Neural progenitor cell (in vitro differentiated cells): ENCODE results near the gene TBC1D1. TPM values are rescaled to one million over a fixed set of nuclear protein-coding genes. Genes with fewer than 3 reads are reported as not detected.

Source experiments
- DNase-seq: peaks from one replicate; pipeline ENCODE4 v3.0.0-alpha.2; 2016; ENCODE audit warnings: low spot score
- H2AFZ ChIP-seq: fragments of 200-600 bp; sonication (generic); replicated peaks from 2 replicates; pipeline ENCODE4 v1.6.1; 2016; ENCODE audit warnings: antibody characterized with exemption
- H3F3A ChIP-seq: fragments of 200-600 bp; sonication (generic); 2 replicates; pipeline ENCODE4 v1.6.1; 2016; ENCODE audit warnings: antibody characterized with exemption, low read depth
- H3K27ac ChIP-seq: fragments of 200-600 bp; sonication (generic); 2 replicates; pipeline ENCODE4 v1.5.1; 2016; ENCODE audit warnings: mild to moderate bottlenecking
- H3K27me3 ChIP-seq: fragments of 200-600 bp; sonication (generic); 2 replicates; pipeline ENCODE4 v1.6.1; 2016; ENCODE audit warnings: mild to moderate bottlenecking, moderate library complexity
- H3K36me3 ChIP-seq: fragments of 200-600 bp; sonication (generic); 2 replicates; pipeline ENCODE4 v1.5.1; 2016
- H3K4me1 ChIP-seq: fragments of 200-600 bp; sonication (generic); 2 replicates; pipeline ENCODE4 v1.6.1; 2016; ENCODE audit warnings: mixed run types
- H3K4me2 ChIP-seq: fragments of 200-600 bp; sonication (generic); 2 replicates; pipeline ENCODE4 v1.6.1; 2016
- H3K4me3 ChIP-seq: fragments of 200-600 bp; sonication (generic); 2 replicates; pipeline ENCODE4 v1.5.1; 2016
- H3K79me2 ChIP-seq: fragments of 200-600 bp; sonication (generic); 2 replicates; pipeline ENCODE4 v1.6.1; 2016; ENCODE audit warnings: low read depth
- H3K9ac ChIP-seq: fragments of 200-600 bp; sonication (generic); 2 replicates; pipeline ENCODE4 v1.6.1; 2016
- H3K9me3 ChIP-seq: fragments of 200-600 bp; sonication (generic); 2 replicates; pipeline ENCODE4 v1.5.1; 2016; ENCODE audit warnings: low read depth
- H4K20me1 ChIP-seq: fragments of 200-600 bp; sonication (generic); 2 replicates; pipeline ENCODE4 v1.6.1; 2016; ENCODE audit warnings: low read depth
- H3K27ac Mint-ChIP-seq: 3 replicates; pipeline ENCODE4 v1.8.0; 2021; ENCODE audit warnings: mixed read lengths
- H3K27me3 Mint-ChIP-seq: 2 replicates; pipeline ENCODE4 v1.8.0; 2022; ENCODE audit warnings: low read depth, mild to moderate bottlenecking, inconsistent platforms, moderate library complexity, mixed read lengths; ENCODE audit not compliant: insufficient read depth
- H3K36me3 Mint-ChIP-seq: 3 replicates; pipeline ENCODE4 v1.8.0; 2021; ENCODE audit warnings: mixed read lengths
- H3K4me1 Mint-ChIP-seq: 3 replicates; pipeline ENCODE4 v1.8.0; 2021; ENCODE audit warnings: mixed read lengths
- H3K4me3 Mint-ChIP-seq: 3 replicates; pipeline ENCODE4 v1.8.0; 2021; ENCODE audit warnings: mild to moderate bottlenecking, moderate library complexity, mixed read lengths
- H3K9me3 Mint-ChIP-seq: 3 replicates; pipeline ENCODE4 v1.8.0; 2020; ENCODE audit warnings: mixed read lengths
- EZH2 ChIP-seq: fragments of 200-600 bp; sonication (generic); IDR thresholded peaks from 2 replicates; pipeline ENCODE4 v1.6.1; 2017; ENCODE audit warnings: antibody characterized with exemption, mild to moderate bottlenecking, moderate library complexity
- EZH2phosphoT487 ChIP-seq: fragments of 200-600 bp; sonication (generic); IDR thresholded peaks from 2 replicates; pipeline ENCODE4 v1.6.1; 2017; ENCODE audit warnings: antibody characterized with exemption
- total RNA-seq: library from RNA; depleted of rRNA; stranded (reverse); fragments of >200 nt; gene quantifications from 2 replicates; pipeline ENCODE4 v1.2.3, GENCODE V29; 2015; ENCODE audit warnings: low replicate concordance
- TF ChIP-seq, protein P1 (sequence below): fragments of 200-600 bp; sonication (generic); IDR thresholded peaks from 2 replicates; pipeline ENCODE4 v1.5.1; 2017; ENCODE audit warnings: antibody characterized with exemption, mild to moderate bottlenecking

Gene TBC1D1
- total RNA-seq, 1 donor from 2014 or later = 208 TPM

DNA sequence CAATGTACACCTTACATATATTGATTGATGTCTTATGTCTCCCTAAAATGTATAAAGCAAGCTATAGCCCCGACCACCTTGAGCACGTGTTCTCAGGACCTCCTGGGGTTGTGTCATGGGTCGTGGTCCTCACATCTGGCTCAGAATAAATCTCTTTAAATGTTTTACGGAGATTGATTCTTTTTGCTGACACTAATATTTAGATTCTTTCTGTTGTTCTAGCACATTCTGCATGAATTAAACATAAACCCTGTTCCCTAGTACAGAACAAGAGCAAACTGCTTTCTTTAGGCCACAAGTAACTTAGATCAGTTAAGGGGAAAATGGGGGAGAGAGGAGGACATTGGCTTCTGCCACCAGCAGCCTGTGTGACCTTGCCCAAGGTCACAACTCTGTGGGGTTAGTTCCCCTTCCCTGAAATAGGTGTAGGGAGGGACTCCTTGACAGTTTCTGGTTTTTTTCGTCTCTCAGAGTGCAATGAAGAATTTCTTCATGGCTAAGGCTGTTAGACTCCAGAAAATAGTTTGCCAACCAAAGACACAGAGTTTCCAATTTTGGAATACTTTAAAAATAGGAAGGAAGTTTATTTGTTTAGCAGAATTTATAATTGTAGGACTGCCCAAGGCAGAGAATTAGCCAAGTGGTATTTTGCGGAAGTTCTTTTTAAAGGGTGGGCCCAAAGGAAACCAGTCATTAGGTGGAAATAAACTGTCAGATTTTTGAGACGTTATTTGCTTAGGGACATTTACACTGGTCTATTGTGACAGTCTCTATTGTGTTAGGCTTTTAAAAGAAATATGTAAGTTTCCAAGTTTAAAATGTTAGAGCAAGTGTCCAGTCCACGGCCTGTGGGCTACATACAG lies 98.7 kb downstream of the TBC1D1 start:
- Mint-ChIP-seq H3K36me3 (no peaks in the 10 kb centered on the region), H3K27me3 (peaks cover 2% of the 10 kb centered on the region), H3K27ac (no peak overlapping the region), H3K9me3 (no peaks in the 10 kb centered on the region), H3K4me1 (peaks cover 19% of the 10 kb centered on the region), H3K4me3 (no peak overlapping the region)
- Histone ChIP-seq H3K36me3 (no peaks in the 10 kb centered on the region), H3F3A (peaks cover 10% of the 10 kb centered on the region), H3K9me3 (no peaks in the 10 kb centered on the region), H4K20me1 (peaks cover 67% of the 10 kb centered on the region), H3K27ac (no peak overlapping the region), H3K4me3 (no peak overlapping the region), H3K4me2 (no peak overlapping the region), H2AFZ (no peak overlapping the region), H3K9ac (no peak overlapping the region), H3K79me2 (peaks cover 65% of the 10 kb centered on the region), H3K4me1 (peaks cover 20% of the 10 kb centered on the region), H3K27me3 (no peaks in the 10 kb centered on the region)
- no peak for TF ChIP-seq EZH2phosphoT487
- DNase-seq = no peak

- peaks cover 31% of the 10 kb centered on the region for H3K4me1 ChIP-seq
- H3K79me2 ChIP-seq = peaks cover 64% of the 10 kb centered on the region
- no peaks in the 10 kb centered on the region for H3K9me3 ChIP-seq
- H3K27ac ChIP-seq = no peak overlapping the region
- no peak overlapping the region for H3K4me3 ChIP-seq
- peaks cover 16% of the 10 kb centered on the region for H3F3A ChIP-seq
- peaks cover 75% of the 10 kb centered on the region for H4K20me1 ChIP-seq
- Mint-ChIP-seq H3K27ac (no peak overlapping the region), H3K27me3 (peaks cover 2% of the 10 kb centered on the region), H3K36me3 (no peaks in the 10 kb centered on the region), H3K9me3 (no peaks in the 10 kb centered on the region), H3K4me3 (no peak overlapping the region), H3K4me1 (peaks cover 27% of the 10 kb centered on the region)
- no peaks in the 10 kb centered on the region for H3K36me3 ChIP-seq
- TF ChIP-seq, protein P1, sequence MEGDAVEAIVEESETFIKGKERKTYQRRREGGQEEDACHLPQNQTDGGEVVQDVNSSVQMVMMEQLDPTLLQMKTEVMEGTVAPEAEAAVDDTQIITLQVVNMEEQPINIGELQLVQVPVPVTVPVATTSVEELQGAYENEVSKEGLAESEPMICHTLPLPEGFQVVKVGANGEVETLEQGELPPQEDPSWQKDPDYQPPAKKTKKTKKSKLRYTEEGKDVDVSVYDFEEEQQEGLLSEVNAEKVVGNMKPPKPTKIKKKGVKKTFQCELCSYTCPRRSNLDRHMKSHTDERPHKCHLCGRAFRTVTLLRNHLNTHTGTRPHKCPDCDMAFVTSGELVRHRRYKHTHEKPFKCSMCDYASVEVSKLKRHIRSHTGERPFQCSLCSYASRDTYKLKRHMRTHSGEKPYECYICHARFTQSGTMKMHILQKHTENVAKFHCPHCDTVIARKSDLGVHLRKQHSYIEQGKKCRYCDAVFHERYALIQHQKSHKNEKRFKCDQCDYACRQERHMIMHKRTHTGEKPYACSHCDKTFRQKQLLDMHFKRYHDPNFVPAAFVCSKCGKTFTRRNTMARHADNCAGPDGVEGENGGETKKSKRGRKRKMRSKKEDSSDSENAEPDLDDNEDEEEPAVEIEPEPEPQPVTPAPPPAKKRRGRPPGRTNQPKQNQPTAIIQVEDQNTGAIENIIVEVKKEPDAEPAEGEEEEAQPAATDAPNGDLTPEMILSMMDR = no peak
- no peak for TF ChIP-seq EZH2
- no peak for TF ChIP-seq EZH2phosphoT487
- no peaks in the 10 kb centered on the region for H3K27me3 ChIP-seq
- no peak overlapping the region for H3K9ac ChIP-seq
- no peak for DNase-seq
- H2AFZ ChIP-seq = no peak overlapping the region
- no peak overlapping the region for H3K4me2 ChIP-seq
Measured at GRCh38 chr4:37990731-37991245, 99.9 kb downstream of the TBC1D1 start.

- H3K4me3 Mint-ChIP-seq = no peak overlapping the region
- H3K27ac ChIP-seq = no peak overlapping the region
- TF ChIP-seq EZH2 = no peak
- TF ChIP-seq, protein P1 = no peak
- TF ChIP-seq EZH2phosphoT487 = no peak
- no peaks in the 10 kb centered on the region for H3K9me3 Mint-ChIP-seq
- H3K9me3 ChIP-seq = no peaks in the 10 kb centered on the region
- no peak overlapping the region for H3K27ac Mint-ChIP-seq
- peaks cover 64% of the 10 kb centered on the region for H3K79me2 ChIP-seq
- H2AFZ ChIP-seq = no peak overlapping the region
- H4K20me1 ChIP-seq = peaks cover 80% of the 10 kb centered on the region
- H3K4me3 ChIP-seq = no peak overlapping the region
- H3K36me3 Mint-ChIP-seq = no peaks in the 10 kb centered on the region
- peaks cover 27% of the 10 kb centered on the region for H3K4me1 Mint-ChIP-seq
- no peaks in the 10 kb centered on the region for H3K27me3 ChIP-seq
- H3K36me3 ChIP-seq = no peaks in the 10 kb centered on the region
- H3K9ac ChIP-seq = no peak overlapping the region
- peaks cover 16% of the 10 kb centered on the region for H3F3A ChIP-seq
- H3K27me3 Mint-ChIP-seq = no peaks in the 10 kb centered on the region
- no peak for DNase-seq
- no peak overlapping the region for H3K4me2 ChIP-seq
- H3K4me1 ChIP-seq = peaks cover 34% of the 10 kb centered on the region
Measured at GRCh38 chr4:37991623-37992410, 100.9 kb downstream of the TBC1D1 start.
